Astrocyte (in vitro differentiated cells and primary cell): ENCODE results near the gene HYAL2. TPM values are rescaled to one million over a fixed set of nuclear protein-coding genes. Genes with fewer than 3 reads are reported as not detected.

Experiments
- DNase-seq: peaks from one replicate; pipeline ENCODE4 v3.0.0-alpha.2; 2010; ENCODE audit warnings: low read depth
- FAIRE-seq: peaks from 2 replicates; lab custom pipeline; 2011; peaks lifted over from hg19 to GRCh38; lab: Jason Lieb, UNC
- H2AFZ ChIP-seq: 2 replicates; pipeline ENCODE4 v1.6.0; 2012; ENCODE audit warnings: low read depth, low read length, inconsistent platforms
- H3K27ac ChIP-seq: 2 replicates; pipeline ENCODE4 v1.5.1; 2011; ENCODE audit warnings: low read depth, low read length, inconsistent platforms
- H3K27me3 ChIP-seq: 2 replicates; pipeline ENCODE4 v1.6.0; 2011; ENCODE audit warnings: low read length, inconsistent platforms; ENCODE audit not compliant: insufficient read depth
- H3K36me3 ChIP-seq: 2 replicates; pipeline ENCODE4 v1.5.1; 2011; ENCODE audit warnings: low read length, inconsistent platforms; ENCODE audit not compliant: insufficient read depth
- H3K4me1 ChIP-seq: 2 replicates; pipeline ENCODE4 v1.5.1; 2011; ENCODE audit warnings: low read length, inconsistent platforms; ENCODE audit not compliant: insufficient read depth
- H3K4me2 ChIP-seq: 2 replicates; pipeline ENCODE4 v1.6.0; 2012; ENCODE audit warnings: low read length, inconsistent platforms
- H3K4me3 ChIP-seq: 2 replicates; pipeline ENCODE4 v1.5.1; 2011; ENCODE audit warnings: low read depth, mild to moderate bottlenecking, low read length, inconsistent platforms; ENCODE audit not compliant: insufficient read depth
- H3K79me2 ChIP-seq: 2 replicates; pipeline ENCODE4 v1.6.0; 2012; ENCODE audit warnings: mild to moderate bottlenecking, low read length, inconsistent platforms; ENCODE audit not compliant: insufficient read depth
- H3K9ac ChIP-seq: 2 replicates; pipeline ENCODE4 v1.6.0; 2012; ENCODE audit warnings: mild to moderate bottlenecking, low read length, inconsistent platforms
- H3K9me3 ChIP-seq: 2 replicates; pipeline ENCODE4 v1.5.1; 2012; ENCODE audit warnings: low read depth, mild to moderate bottlenecking, low read length, inconsistent platforms; ENCODE audit not compliant: insufficient read depth
- H4K20me1 ChIP-seq: 2 replicates; pipeline ENCODE4 v1.6.0; 2012; ENCODE audit warnings: low read length, inconsistent platforms; ENCODE audit not compliant: insufficient read depth
- H3K27ac Mint-ChIP-seq: one replicate; pipeline ENCODE4 v1.8.0; 2021; ENCODE audit warnings: mild to moderate bottlenecking, mixed read lengths; ENCODE audit not compliant: unreplicated experiment
- H3K27me3 Mint-ChIP-seq: one replicate; pipeline ENCODE4 v1.8.0; 2021; ENCODE audit warnings: low read depth, mixed read lengths; ENCODE audit not compliant: unreplicated experiment
- H3K36me3 Mint-ChIP-seq: one replicate; pipeline ENCODE4 v1.8.0; 2021; ENCODE audit warnings: low read depth, mixed read lengths; ENCODE audit not compliant: unreplicated experiment
- H3K4me1 Mint-ChIP-seq: one replicate; pipeline ENCODE4 v1.8.0; 2021; ENCODE audit warnings: low read depth, mixed read lengths; ENCODE audit not compliant: unreplicated experiment
- H3K4me3 Mint-ChIP-seq: one replicate; pipeline ENCODE4 v1.8.0; 2021; ENCODE audit warnings: mild to moderate bottlenecking, moderate library complexity, mixed read lengths; ENCODE audit not compliant: unreplicated experiment
- H3K9me3 Mint-ChIP-seq: one replicate; pipeline ENCODE4 v1.8.0; 2021; ENCODE audit warnings: mild to moderate bottlenecking, mixed read lengths; ENCODE audit not compliant: unreplicated experiment
- EZH2 ChIP-seq: IDR thresholded peaks from 2 replicates; pipeline ENCODE4 v1.6.1; 2012; ENCODE audit warnings: mild to moderate bottlenecking, low read length, inconsistent platforms; ENCODE audit not compliant: insufficient read depth
- total RNA-seq: library from RNA; stranded (reverse); gene quantifications from 2 replicates; pipeline ENCODE4 v1.2.1, GENCODE V29; 2021
- TF ChIP-seq, protein P1 (sequence below): IDR thresholded peaks from 2 replicates; pipeline ENCODE4 v1.5.1; 2011; ENCODE audit warnings: low read depth, mild to moderate bottlenecking, inconsistent platforms, low read length, moderate library complexity; ENCODE audit not compliant: insufficient read depth

HYAL2 gene
- total RNA-seq, 1 donor from 2014 or later, result 42.9 TPM

DNA sequence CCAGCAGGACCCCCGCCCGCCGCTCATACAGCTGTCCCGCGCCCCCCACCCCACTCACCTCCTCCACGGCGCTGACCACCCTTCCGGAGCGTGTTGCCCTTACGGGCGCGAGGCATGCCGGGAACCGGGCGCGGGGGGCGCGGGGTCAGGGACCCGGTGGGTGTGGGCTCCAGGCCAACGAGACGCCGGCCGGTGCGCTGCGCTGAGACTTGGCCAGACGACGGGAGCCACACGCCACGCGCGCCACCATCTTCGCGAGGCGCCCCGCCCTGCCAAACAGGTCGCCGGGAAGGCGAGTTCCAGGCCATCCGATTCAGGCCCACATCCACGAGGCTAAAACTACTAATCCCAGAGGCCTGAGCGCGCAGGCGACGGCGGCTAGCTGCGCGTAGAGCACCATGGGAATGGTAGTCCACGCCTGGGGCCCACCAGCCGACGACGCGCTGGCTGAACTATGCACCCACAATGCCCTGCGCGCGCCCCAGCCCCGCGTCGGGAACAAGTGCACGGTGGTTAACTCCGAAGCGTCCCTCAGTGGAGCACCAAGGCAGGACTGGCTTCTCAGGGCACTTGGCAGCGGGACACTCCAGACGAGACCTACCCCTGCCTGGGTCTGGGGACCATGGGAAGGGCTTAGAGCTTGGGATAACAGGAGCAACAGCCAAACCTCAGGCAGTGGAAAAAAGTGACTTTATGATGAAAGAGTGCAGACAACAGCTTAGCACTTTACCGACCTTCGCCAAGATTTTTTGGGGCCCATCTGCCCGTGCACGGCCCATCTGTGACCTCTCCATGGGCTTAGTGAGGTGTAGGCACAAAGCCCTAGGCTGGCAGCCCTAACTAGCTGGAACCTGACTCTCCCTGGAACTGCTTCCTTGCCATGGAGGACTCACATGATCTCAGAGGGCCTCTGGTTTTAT lies 30.1 kb downstream of the HYAL2 start, which contains the start of gene IFRD2:
Gene IFRD2 (minus strand): TSS at position 271 of the 920 bp plus-strand sequence. CDS start 155 bp downstream, at position 116.
- peak within 1 kb of the TSS; percentile 99 for H3K4me2 ChIP-seq
- H3K79me2 ChIP-seq, result peaks cover 35% of the 10 kb centered on the region
- H3K4me3 ChIP-seq, result peak within 1 kb of the TSS; percentile 96
- Mint-ChIP-seq H3K4me3 (peak within 1 kb of the TSS; percentile 90), H3K27ac (peak within 1 kb of the TSS; percentile 90), H3K4me1 (peaks cover 7% of the 10 kb centered on the region), H3K27me3 (no peaks in the 10 kb centered on the region), H3K36me3 (no peaks in the 10 kb centered on the region), H3K9me3 (no peaks in the 10 kb centered on the region)
- peaks cover 7% of the 10 kb centered on the region for H4K20me1 ChIP-seq
- peaks cover 14% of the 10 kb centered on the region for H3K4me1 ChIP-seq
- H3K27me3 ChIP-seq, result no peaks in the 10 kb centered on the region
- peak within 1 kb of the TSS; percentile 58 for H2AFZ ChIP-seq
- H3K9ac ChIP-seq, result peak within 1 kb of the TSS; percentile 95
- H3K27ac ChIP-seq, result peak within 1 kb of the TSS; percentile 78
- TF ChIP-seq, protein P1, sequence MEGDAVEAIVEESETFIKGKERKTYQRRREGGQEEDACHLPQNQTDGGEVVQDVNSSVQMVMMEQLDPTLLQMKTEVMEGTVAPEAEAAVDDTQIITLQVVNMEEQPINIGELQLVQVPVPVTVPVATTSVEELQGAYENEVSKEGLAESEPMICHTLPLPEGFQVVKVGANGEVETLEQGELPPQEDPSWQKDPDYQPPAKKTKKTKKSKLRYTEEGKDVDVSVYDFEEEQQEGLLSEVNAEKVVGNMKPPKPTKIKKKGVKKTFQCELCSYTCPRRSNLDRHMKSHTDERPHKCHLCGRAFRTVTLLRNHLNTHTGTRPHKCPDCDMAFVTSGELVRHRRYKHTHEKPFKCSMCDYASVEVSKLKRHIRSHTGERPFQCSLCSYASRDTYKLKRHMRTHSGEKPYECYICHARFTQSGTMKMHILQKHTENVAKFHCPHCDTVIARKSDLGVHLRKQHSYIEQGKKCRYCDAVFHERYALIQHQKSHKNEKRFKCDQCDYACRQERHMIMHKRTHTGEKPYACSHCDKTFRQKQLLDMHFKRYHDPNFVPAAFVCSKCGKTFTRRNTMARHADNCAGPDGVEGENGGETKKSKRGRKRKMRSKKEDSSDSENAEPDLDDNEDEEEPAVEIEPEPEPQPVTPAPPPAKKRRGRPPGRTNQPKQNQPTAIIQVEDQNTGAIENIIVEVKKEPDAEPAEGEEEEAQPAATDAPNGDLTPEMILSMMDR, result no peak
- no peak for TF ChIP-seq EZH2
- peak; percentile 94 for DNase-seq
- H3K36me3 ChIP-seq, result peaks cover 14% of the 10 kb centered on the region
- peak; percentile 69 for FAIRE-seq
- no peaks in the 10 kb centered on the region for H3K9me3 ChIP-seq

DNA sequence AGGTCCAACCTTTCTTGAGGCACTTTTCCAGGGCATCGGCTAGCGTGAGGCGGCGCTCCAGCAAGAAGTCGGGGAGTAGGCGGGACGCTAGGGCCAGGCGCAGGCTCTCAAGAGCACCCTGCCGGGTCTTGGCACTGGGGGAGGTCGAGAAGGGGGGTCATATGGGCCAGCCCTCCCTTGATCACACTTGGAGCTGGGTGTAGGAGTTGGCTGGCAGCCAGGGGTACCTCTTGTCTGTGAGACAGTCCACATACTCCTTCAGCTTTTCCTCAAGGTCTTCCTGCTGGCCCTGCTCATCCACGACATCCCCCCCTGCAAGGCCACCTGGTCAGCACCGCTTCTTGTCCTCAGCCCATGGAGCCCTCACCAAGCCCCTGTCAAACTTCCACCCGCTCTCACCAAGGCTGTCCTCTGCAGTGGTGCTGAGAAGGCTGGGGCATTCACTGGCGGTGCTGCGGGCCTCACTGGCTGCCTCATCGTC lies 32.3 kb downstream of the HYAL2 start:
- peaks cover 7% of the 10 kb centered on the region for H4K20me1 ChIP-seq
- Mint-ChIP-seq H3K36me3 (no peaks in the 10 kb centered on the region), H3K4me1 (peaks cover 7% of the 10 kb centered on the region)

More for the DNA sequence above, 32.3 kb downstream of the HYAL2 start:
- Mint-ChIP-seq H3K4me3 (no peak overlapping the region), H3K27ac (no peak overlapping the region), H3K27me3 (no peaks in the 10 kb centered on the region), H3K9me3 (no peaks in the 10 kb centered on the region)
- no peak for FAIRE-seq
- peak overlapping the region; percentile 11 for H3K4me2 ChIP-seq
- no peak overlapping the region for H2AFZ ChIP-seq
- no peaks in the 10 kb centered on the region for H3K9me3 ChIP-seq
- H3K4me1 ChIP-seq, result peaks cover 14% of the 10 kb centered on the region
- H3K27me3 ChIP-seq, result no peaks in the 10 kb centered on the region
- DNase-seq, result no peak
- peaks cover 14% of the 10 kb centered on the region for H3K36me3 ChIP-seq
- TF ChIP-seq, protein P1, result no peak
- no peak for TF ChIP-seq EZH2
- H3K79me2 ChIP-seq, result peaks cover 32% of the 10 kb centered on the region
- H3K4me3 ChIP-seq, result no peak overlapping the region
- H3K9ac ChIP-seq, result no peak overlapping the region
- no peak overlapping the region for H3K27ac ChIP-seq
